Astrocyte (in vitro differentiated cells and primary cell): ENCODE results near the gene BMX. TPM values are rescaled to one million over a fixed set of nuclear protein-coding genes. Genes with fewer than 3 reads are reported as not detected.

Experiments
- DNase-seq: peaks from one replicate; pipeline ENCODE4 v3.0.0-alpha.2; 2010; ENCODE audit warnings: low read depth
- FAIRE-seq: peaks from 2 replicates; lab custom pipeline; 2011; peaks lifted over from hg19 to GRCh38; lab: Jason Lieb, UNC
- H2AFZ ChIP-seq: 2 replicates; pipeline ENCODE4 v1.6.0; 2012; ENCODE audit warnings: low read depth, low read length, inconsistent platforms
- H3K27ac ChIP-seq: 2 replicates; pipeline ENCODE4 v1.5.1; 2011; ENCODE audit warnings: low read depth, low read length, inconsistent platforms
- H3K27me3 ChIP-seq: 2 replicates; pipeline ENCODE4 v1.6.0; 2011; ENCODE audit warnings: low read length, inconsistent platforms; ENCODE audit not compliant: insufficient read depth
- H3K36me3 ChIP-seq: 2 replicates; pipeline ENCODE4 v1.5.1; 2011; ENCODE audit warnings: low read length, inconsistent platforms; ENCODE audit not compliant: insufficient read depth
- H3K4me1 ChIP-seq: 2 replicates; pipeline ENCODE4 v1.5.1; 2011; ENCODE audit warnings: low read length, inconsistent platforms; ENCODE audit not compliant: insufficient read depth
- H3K4me2 ChIP-seq: 2 replicates; pipeline ENCODE4 v1.6.0; 2012; ENCODE audit warnings: low read length, inconsistent platforms
- H3K4me3 ChIP-seq: 2 replicates; pipeline ENCODE4 v1.5.1; 2011; ENCODE audit warnings: low read depth, mild to moderate bottlenecking, low read length, inconsistent platforms; ENCODE audit not compliant: insufficient read depth
- H3K79me2 ChIP-seq: 2 replicates; pipeline ENCODE4 v1.6.0; 2012; ENCODE audit warnings: mild to moderate bottlenecking, low read length, inconsistent platforms; ENCODE audit not compliant: insufficient read depth
- H3K9ac ChIP-seq: 2 replicates; pipeline ENCODE4 v1.6.0; 2012; ENCODE audit warnings: mild to moderate bottlenecking, low read length, inconsistent platforms
- H3K9me3 ChIP-seq: 2 replicates; pipeline ENCODE4 v1.5.1; 2012; ENCODE audit warnings: low read depth, mild to moderate bottlenecking, low read length, inconsistent platforms; ENCODE audit not compliant: insufficient read depth
- H4K20me1 ChIP-seq: 2 replicates; pipeline ENCODE4 v1.6.0; 2012; ENCODE audit warnings: low read length, inconsistent platforms; ENCODE audit not compliant: insufficient read depth
- H3K27ac Mint-ChIP-seq: one replicate; pipeline ENCODE4 v1.8.0; 2021; ENCODE audit warnings: mild to moderate bottlenecking, mixed read lengths; ENCODE audit not compliant: unreplicated experiment
- H3K27me3 Mint-ChIP-seq: one replicate; pipeline ENCODE4 v1.8.0; 2021; ENCODE audit warnings: low read depth, mixed read lengths; ENCODE audit not compliant: unreplicated experiment
- H3K36me3 Mint-ChIP-seq: one replicate; pipeline ENCODE4 v1.8.0; 2021; ENCODE audit warnings: low read depth, mixed read lengths; ENCODE audit not compliant: unreplicated experiment
- H3K4me1 Mint-ChIP-seq: one replicate; pipeline ENCODE4 v1.8.0; 2021; ENCODE audit warnings: low read depth, mixed read lengths; ENCODE audit not compliant: unreplicated experiment
- H3K4me3 Mint-ChIP-seq: one replicate; pipeline ENCODE4 v1.8.0; 2021; ENCODE audit warnings: mild to moderate bottlenecking, moderate library complexity, mixed read lengths; ENCODE audit not compliant: unreplicated experiment
- H3K9me3 Mint-ChIP-seq: one replicate; pipeline ENCODE4 v1.8.0; 2021; ENCODE audit warnings: mild to moderate bottlenecking, mixed read lengths; ENCODE audit not compliant: unreplicated experiment
- EZH2 ChIP-seq: IDR thresholded peaks from 2 replicates; pipeline ENCODE4 v1.6.1; 2012; ENCODE audit warnings: mild to moderate bottlenecking, low read length, inconsistent platforms; ENCODE audit not compliant: insufficient read depth
- total RNA-seq: library from RNA; stranded (reverse); gene quantifications from 2 replicates; pipeline ENCODE4 v1.2.1, GENCODE V29; 2021
- TF ChIP-seq, protein P1 (sequence below): IDR thresholded peaks from 2 replicates; pipeline ENCODE4 v1.5.1; 2011; ENCODE audit warnings: low read depth, mild to moderate bottlenecking, inconsistent platforms, low read length, moderate library complexity; ENCODE audit not compliant: insufficient read depth

BMX gene
- total RNA-seq, 1 donor from 2014 or later = not detected

DNA sequence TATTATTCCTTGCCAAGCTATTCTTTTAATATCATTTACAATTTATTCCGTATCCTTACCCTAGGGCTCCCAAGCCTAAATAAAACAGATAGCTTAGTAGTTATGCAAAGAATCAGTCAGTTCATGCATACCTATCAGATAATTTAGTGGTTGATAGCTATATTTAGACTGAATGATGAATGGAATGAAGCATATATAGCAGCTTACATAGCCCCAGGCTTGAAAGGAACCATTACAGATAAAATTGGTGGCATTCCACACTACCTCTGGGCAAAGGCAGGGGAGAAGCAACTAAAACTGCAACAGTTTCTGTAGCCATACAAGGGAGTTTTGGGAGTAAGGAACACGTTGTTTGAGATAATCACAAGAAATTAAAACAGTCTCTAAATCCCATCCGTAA lies 97.4 kb downstream of the BMX start:
- TF ChIP-seq, protein P1, sequence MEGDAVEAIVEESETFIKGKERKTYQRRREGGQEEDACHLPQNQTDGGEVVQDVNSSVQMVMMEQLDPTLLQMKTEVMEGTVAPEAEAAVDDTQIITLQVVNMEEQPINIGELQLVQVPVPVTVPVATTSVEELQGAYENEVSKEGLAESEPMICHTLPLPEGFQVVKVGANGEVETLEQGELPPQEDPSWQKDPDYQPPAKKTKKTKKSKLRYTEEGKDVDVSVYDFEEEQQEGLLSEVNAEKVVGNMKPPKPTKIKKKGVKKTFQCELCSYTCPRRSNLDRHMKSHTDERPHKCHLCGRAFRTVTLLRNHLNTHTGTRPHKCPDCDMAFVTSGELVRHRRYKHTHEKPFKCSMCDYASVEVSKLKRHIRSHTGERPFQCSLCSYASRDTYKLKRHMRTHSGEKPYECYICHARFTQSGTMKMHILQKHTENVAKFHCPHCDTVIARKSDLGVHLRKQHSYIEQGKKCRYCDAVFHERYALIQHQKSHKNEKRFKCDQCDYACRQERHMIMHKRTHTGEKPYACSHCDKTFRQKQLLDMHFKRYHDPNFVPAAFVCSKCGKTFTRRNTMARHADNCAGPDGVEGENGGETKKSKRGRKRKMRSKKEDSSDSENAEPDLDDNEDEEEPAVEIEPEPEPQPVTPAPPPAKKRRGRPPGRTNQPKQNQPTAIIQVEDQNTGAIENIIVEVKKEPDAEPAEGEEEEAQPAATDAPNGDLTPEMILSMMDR = no peak
- no peak for TF ChIP-seq EZH2
- H3K36me3 ChIP-seq = no peaks in the 10 kb centered on the region
- no peaks in the 10 kb centered on the region for H3K4me1 ChIP-seq
- H3K4me2 ChIP-seq = no peak overlapping the region
- H3K4me1 Mint-ChIP-seq = no peaks in the 10 kb centered on the region
- peak; percentile 10 for DNase-seq
- no peaks in the 10 kb centered on the region for H3K9me3 ChIP-seq
- peaks cover 2% of the 10 kb centered on the region for H3K27me3 Mint-ChIP-seq
- no peaks in the 10 kb centered on the region for H3K9me3 Mint-ChIP-seq
- FAIRE-seq = peak; percentile 96
- no peak overlapping the region for H2AFZ ChIP-seq
- H3K27ac ChIP-seq = no peak overlapping the region
- no peaks in the 10 kb centered on the region for H3K79me2 ChIP-seq
- H3K36me3 Mint-ChIP-seq = no peaks in the 10 kb centered on the region
- no peak overlapping the region for H3K4me3 ChIP-seq
- H3K27ac Mint-ChIP-seq = no peak overlapping the region
- no peak overlapping the region for H3K9ac ChIP-seq
- no peak overlapping the region for H3K4me3 Mint-ChIP-seq
- H4K20me1 ChIP-seq = no peaks in the 10 kb centered on the region
- H3K27me3 ChIP-seq = no peaks in the 10 kb centered on the region

DNA sequence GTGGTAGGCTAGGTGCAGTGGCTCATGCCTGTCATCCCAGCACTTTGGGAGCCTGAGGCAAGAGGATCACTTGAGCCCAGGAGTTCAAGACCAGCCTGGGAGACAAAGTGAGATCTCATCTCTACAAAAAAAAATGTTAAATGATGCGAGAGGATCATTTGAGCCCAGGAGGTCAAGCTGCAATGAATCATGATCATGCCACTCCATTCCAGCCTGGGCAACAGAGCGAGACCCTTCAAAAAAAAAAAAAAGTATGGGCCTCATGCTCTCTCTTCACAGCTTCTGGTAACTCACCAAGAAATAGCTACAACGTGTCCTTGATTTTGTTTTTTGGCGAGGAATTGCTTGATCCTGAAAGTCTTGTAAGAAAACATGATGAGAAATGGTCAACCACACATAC lies 98.9 kb downstream of the BMX start:
- Histone ChIP-seq H4K20me1 (no peaks in the 10 kb centered on the region), H3K27me3 (no peaks in the 10 kb centered on the region), H3K9me3 (no peaks in the 10 kb centered on the region), H3K4me3 (no peak overlapping the region), H2AFZ (no peak overlapping the region), H3K4me2 (no peak overlapping the region), H3K9ac (no peak overlapping the region), H3K27ac (no peak overlapping the region), H3K79me2 (no peaks in the 10 kb centered on the region), H3K36me3 (no peaks in the 10 kb centered on the region), H3K4me1 (no peaks in the 10 kb centered on the region)
- Mint-ChIP-seq H3K27me3 (no peaks in the 10 kb centered on the region), H3K27ac (no peak overlapping the region), H3K36me3 (no peaks in the 10 kb centered on the region), H3K9me3 (no peaks in the 10 kb centered on the region), H3K4me3 (no peak overlapping the region), H3K4me1 (no peaks in the 10 kb centered on the region)
- no peak for TF ChIP-seq EZH2
- TF ChIP-seq, protein P1 = no peak
- DNase-seq (no peak), FAIRE-seq (no peak)

DNA sequence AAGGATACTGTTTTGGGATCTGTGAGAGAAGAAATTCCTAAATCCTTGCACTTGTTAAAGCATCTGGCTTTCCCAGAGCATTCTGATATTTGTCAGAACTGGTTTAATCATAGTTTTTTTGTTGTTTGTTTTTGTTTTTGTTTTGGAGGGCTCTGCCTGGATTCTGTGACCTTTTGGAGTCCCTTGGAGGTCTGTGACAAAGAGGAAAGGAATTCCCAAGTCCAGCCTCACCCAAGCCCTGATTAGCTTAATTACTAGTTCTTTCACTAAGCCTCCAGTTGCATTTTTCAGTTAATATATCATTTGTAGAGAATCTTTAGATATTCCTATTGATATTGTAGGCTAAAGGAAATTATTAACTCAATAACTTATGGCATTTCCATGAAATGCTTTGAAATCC lies 99.4 kb downstream of the BMX start:
- no peaks in the 10 kb centered on the region for H3K36me3 ChIP-seq
- H3K4me2 ChIP-seq = no peak overlapping the region
- no peaks in the 10 kb centered on the region for H4K20me1 ChIP-seq
- Mint-ChIP-seq H3K4me3 (no peak overlapping the region), H3K27ac (no peak overlapping the region), H3K4me1 (no peaks in the 10 kb centered on the region), H3K27me3 (no peaks in the 10 kb centered on the region), H3K9me3 (no peaks in the 10 kb centered on the region), H3K36me3 (no peaks in the 10 kb centered on the region)
- no peak overlapping the region for H3K4me3 ChIP-seq
- H3K27me3 ChIP-seq = no peaks in the 10 kb centered on the region
- H3K27ac ChIP-seq = no peak overlapping the region
- H2AFZ ChIP-seq = no peak overlapping the region
- no peaks in the 10 kb centered on the region for H3K9me3 ChIP-seq
- H3K79me2 ChIP-seq = no peaks in the 10 kb centered on the region
- TF ChIP-seq, protein P1 = no peak
- TF ChIP-seq EZH2 = no peak
- FAIRE-seq = no peak
- no peaks in the 10 kb centered on the region for H3K4me1 ChIP-seq
- no peak for DNase-seq
- no peak overlapping the region for H3K9ac ChIP-seq
